OCI-LY7 (cell line): ENCODE measurements around the gene TTF2.

Experiments used
- EZH2phosphoT487 ChIP-seq: fragments of 200-600 bp; sonication (generic); IDR thresholded peaks from 2 replicates; pipeline ENCODE4 v1.6.1; 2018; ENCODE audit warnings: low read depth, borderline replicate concordance, mild to moderate bottlenecking, mixed run types, antibody characterized with exemption, low read length, moderate library complexity, mixed read lengths
- TF ChIP-seq, protein P1 (sequence below): fragments of 200-600 bp; sonication (generic); conservative IDR thresholded peaks from 2 replicates; pipeline ENCODE4 v1.5.1; 2014; ENCODE audit warnings: mild to moderate bottlenecking, antibody characterized with exemption, low read length, moderate library complexity, mixed read lengths

DNA sequence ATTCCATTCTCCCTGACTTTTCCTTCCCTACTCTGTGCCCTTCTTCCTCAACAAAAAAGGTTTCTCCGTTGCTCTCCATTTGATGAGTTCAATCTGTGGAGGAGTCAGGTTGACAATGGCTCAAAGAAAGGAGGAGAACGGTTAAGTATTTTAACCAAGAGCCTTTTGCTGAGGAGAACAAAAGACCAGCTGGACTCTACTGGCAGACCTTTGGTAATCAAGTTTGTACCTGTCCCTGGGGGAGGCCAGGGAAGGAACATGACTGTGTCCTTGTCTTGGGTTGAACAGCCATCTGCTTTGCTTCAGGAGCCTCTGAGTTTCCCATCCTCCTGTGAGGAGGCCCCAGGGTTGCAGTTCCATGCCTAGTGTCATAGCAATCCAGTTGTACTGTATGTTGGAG, 29.9 kb downstream of the TTF2 start:
- TF ChIP-seq, protein P1, sequence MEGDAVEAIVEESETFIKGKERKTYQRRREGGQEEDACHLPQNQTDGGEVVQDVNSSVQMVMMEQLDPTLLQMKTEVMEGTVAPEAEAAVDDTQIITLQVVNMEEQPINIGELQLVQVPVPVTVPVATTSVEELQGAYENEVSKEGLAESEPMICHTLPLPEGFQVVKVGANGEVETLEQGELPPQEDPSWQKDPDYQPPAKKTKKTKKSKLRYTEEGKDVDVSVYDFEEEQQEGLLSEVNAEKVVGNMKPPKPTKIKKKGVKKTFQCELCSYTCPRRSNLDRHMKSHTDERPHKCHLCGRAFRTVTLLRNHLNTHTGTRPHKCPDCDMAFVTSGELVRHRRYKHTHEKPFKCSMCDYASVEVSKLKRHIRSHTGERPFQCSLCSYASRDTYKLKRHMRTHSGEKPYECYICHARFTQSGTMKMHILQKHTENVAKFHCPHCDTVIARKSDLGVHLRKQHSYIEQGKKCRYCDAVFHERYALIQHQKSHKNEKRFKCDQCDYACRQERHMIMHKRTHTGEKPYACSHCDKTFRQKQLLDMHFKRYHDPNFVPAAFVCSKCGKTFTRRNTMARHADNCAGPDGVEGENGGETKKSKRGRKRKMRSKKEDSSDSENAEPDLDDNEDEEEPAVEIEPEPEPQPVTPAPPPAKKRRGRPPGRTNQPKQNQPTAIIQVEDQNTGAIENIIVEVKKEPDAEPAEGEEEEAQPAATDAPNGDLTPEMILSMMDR: no peak
- no peak for TF ChIP-seq EZH2phosphoT487
